Heart right ventricle (tissue), 16 donors: ENCODE measurements around the gene FAM234A. TPM values are rescaled to one million over a fixed set of nuclear protein-coding genes. Genes with fewer than 3 reads are reported as not detected.
"Not testable (repeated sequence)": the region's sequence is repeated elsewhere in the genome, so short reads cannot be mapped to it uniquely, and the experiment has no call there.

Experiments used
- ATAC-seq, 8 donors: fragments of 200-7000 bp; cut with Tn5 transposase; one replicate each; pipeline ENCODE4 v1.9.1; 2020; ENCODE audit warnings: mild to moderate bottlenecking in 8 of 8, moderate library complexity in 8 of 8, moderate number of reproducible peaks in 1 of 8
- DNase-seq, 2 donors: peaks; one replicate each; pipeline ENCODE4 v3.0.0-alpha.2; 2020
- H3K27ac ChIP-seq, 10 donors: fragments of 200-600 bp; sonication (generic) in 2 of 10; one replicate each; pipeline versions ENCODE4 v1.5.0 to v1.8.0; 2020 to 2022; ENCODE audit warnings: mild to moderate bottlenecking in 3 of 10
- H3K27me3 ChIP-seq, 7 donors: fragments of 200-600 bp; one replicate each; pipeline ENCODE4 v1.8.0; 2021 to 2022; ENCODE audit warnings: mild to moderate bottlenecking in 2 of 7
- H3K36me3 ChIP-seq, 9 donors: fragments of 200-600 bp; sonication (generic) in 1 of 9; one replicate each; pipeline versions ENCODE4 v1.5.0 to v1.8.0; 2020 to 2022; ENCODE audit warnings: mild to moderate bottlenecking in 2 of 9
- H3K4me1 ChIP-seq, 9 donors: fragments of 200-600 bp; sonication (generic) in 1 of 9; one replicate each; pipeline versions ENCODE4 v1.5.0 to v1.8.0; 2020 to 2022; ENCODE audit warnings: mild to moderate bottlenecking in 4 of 9
- H3K4me3 ChIP-seq, 10 donors: fragments of 200-600 bp; sonication (generic) in 2 of 10; one replicate each; pipeline versions ENCODE4 v1.5.0 to v1.8.0; 2020 to 2022; ENCODE audit warnings: mild to moderate bottlenecking in 7 of 10, moderate library complexity in 2 of 10
- H3K9me3 ChIP-seq, 11 donors: fragments of 200-600 bp in 10 of 11; sonication (generic) in 2 of 11; one replicate each; pipeline versions ENCODE4 v1.5.0 to v1.8.0; 2013 to 2022; ENCODE audit warnings: mild to moderate bottlenecking in 2 of 11, control low read depth in 1 of 11, moderate library complexity in 1 of 11
- CTCF ChIP-seq, 9 donors: fragments of 200-600 bp; sonication (generic) in 2 of 9; IDR thresholded peaks; one replicate each; pipeline versions ENCODE4 v1.5.0 to v1.8.0; 2021 to 2022; ENCODE audit warnings: antibody characterized with exemption in 9 of 9, mild to moderate bottlenecking in 5 of 9, moderate library complexity in 1 of 9
- WGBS, 2 donors: extraction: QIAGEN DNeasy Blood & Tissue Kit; methylation state at CpG; one replicate each; pipeline ENCODE4 v1.1.7; 2013; ENCODE audit warnings: inconsistent platforms in 1 of 2; 5-methylcytosine and 5-hydroxymethylcytosine counted together
- intact Hi-C, 10 donors: fragments of 100-400 bp; cut with DNase I; formaldehyde crosslinking; loops; one replicate each; pipeline versions ENCODE4 v1.11.1 to v1.14.2; 2022
- polyA plus RNA-seq, 2 donors: library from polyadenylated mRNA; stranded (reverse); fragments of 200-250 nt; gene quantifications; one replicate each; pipeline ENCODE4 v1.2.3, GENCODE V29; 2013
- total RNA-seq, 10 donors: library from RNA; stranded (reverse); fragmentation: NEBNext Ultra II Directional in 3 of 10; extraction: Animal tissue kit (Norgen Biotek cat#: 25700) in 3 of 10; gene quantifications; one replicate each; pipeline versions ENCODE4 v1.2.1 to v1.2.4, GENCODE V29; 2021 to 2023
- donor health status: Arrhythmogenic right ventricular cardiomyopathy.
- donor health status: ischemic (EF 13 %, LVEDD 7.1; RV severe dilation, severe dysfunction).
- donor health status: healthy with polysubstance abuse.
- donor health status: DM: no; HTN: yes; CAD: no.
- donor health status: DM: no; HTN: no; CAD: no.
- donor health status: ischemic (EF 25% LVEDD 6.9; RV normal size, moderate dysfunction).
- donor health status: ischemic (EF 25% LVEDD 5.7; RV mildly dilated, moderate dysfunction).
- donor health status: healthy.
- donor health status: DM: yes; HTN: yes; CAD: no.
- donor health status: Ischemic cardiomyopathy.
- donor health status: ischemic (EF 35%, LVEDD 5.7; RV mildly dilated, moderate dysfunction).
- donor health status: nonischemic (EF 11% LVEDD 7.7; RV severe dilation, severe dysfunction).
- donor health status: DM: yes; HTN: yes; CAD: no.
- donor health status: PGD.
- donor health status: ischemic (EF 29% LVEDD 5.4; RV normal size, mild dysfunction).
- donor health status: nonischemic (EF 23%, LVEDD 6.1; RV moderate dilation, normal function).

The FAM234A gene
- total and polyA plus RNA-seq, 12 donors = 70.5 to 200 (median 154) TPM

GRCh38 chr16:193441-193840, 41.2 kb upstream of the FAM234A start:
- no peaks in the 10 kb centered on the region for H3K4me1 ChIP-seq
- 92 to 97% methylated on average over 14 of the region's 15 CpGs for WGBS, 2 donors
- H3K36me3 ChIP-seq = peaks cover 14 to 100% (median 84%) of the 10 kb centered on the region in 9 donors
- H3K27me3 ChIP-seq = no peaks in the 10 kb centered on the region
- no peak for TF ChIP-seq CTCF (IDR thresholded peaks at IDR 0.05)
- H3K9me3 ChIP-seq = no peaks in the 10 kb centered on the region
- no peak overlapping the region for H3K4me3 ChIP-seq
- DNase-seq = no peak
- no peak overlapping the region for H3K27ac ChIP-seq
- intact Hi-C loops = no loop called here
- ATAC-seq = no peak

- Histone ChIP-seq H3K27me3 (no peaks in the 10 kb centered on the region), H3K4me1 (no peaks in the 10 kb centered on the region), H3K27ac (no peak overlapping the region), H3K4me3 (no peak overlapping the region), H3K9me3 (no peaks in the 10 kb centered on the region), H3K36me3 (peaks cover 12 to 100% (median 85%) of the 10 kb centered on the region in 9 donors)
- ATAC-seq (no peak), DNase-seq (no peak)
- TF ChIP-seq CTCF (IDR thresholded peaks at IDR 0.05) = no peak
- intact Hi-C loops = no loop called here
- WGBS, 2 donors = 86 to 95% methylated on average over 6 of the region's 6 CpGs
Observed at GRCh38 chr16:194516-194915, 40.1 kb upstream of the FAM234A start.

- no peak overlapping the region for H3K27ac ChIP-seq
- H3K9me3 ChIP-seq = no peaks in the 10 kb centered on the region
- intact Hi-C loops = no loop called here
- no peak for ATAC-seq
- WGBS, 2 donors = 88 to 94% methylated on average over 5 of the region's 5 CpGs
- H3K36me3 ChIP-seq = peaks cover 0 to 100% (median 73%) of the 10 kb centered on the region in 9 donors
- H3K4me1 ChIP-seq = no peaks in the 10 kb centered on the region
- no peak for DNase-seq
- H3K4me3 ChIP-seq = no peak overlapping the region
- no peaks in the 10 kb centered on the region for H3K27me3 ChIP-seq
- TF ChIP-seq CTCF (IDR thresholded peaks at IDR 0.05) = no peak
Observed at GRCh38 chr16:200388-200787, 34.2 kb upstream of the FAM234A start.

- H3K27ac ChIP-seq = no peak overlapping the region
- no peak overlapping the region for H3K4me3 ChIP-seq
- H3K4me1 ChIP-seq = peaks cover 0 to 3% (median 0%) of the 10 kb centered on the region in 9 donors
- peaks cover 4 to 100% (median 75%) of the 10 kb centered on the region in 9 donors for H3K36me3 ChIP-seq
- H3K9me3 ChIP-seq = no peaks in the 10 kb centered on the region
- H3K27me3 ChIP-seq = no peaks in the 10 kb centered on the region
- no peak for DNase-seq
- no peak for TF ChIP-seq CTCF (IDR thresholded peaks at IDR 0.05)
- 96 to 98% methylated on average over 4 of the region's 4 CpGs for WGBS, 2 donors
- intact Hi-C loops = no loop called here
- ATAC-seq = no peak
Observed at GRCh38 chr16:203246-203645, 31.4 kb upstream of the FAM234A start.

- H3K36me3 ChIP-seq = peaks cover under 1 to 100% (median 76%) of the 10 kb centered on the region in 9 donors
- H3K4me3 ChIP-seq, ATAC-seq, H3K4me1 ChIP-seq, H3K27ac ChIP-seq, H3K9me3 ChIP-seq, H3K27me3 ChIP-seq, DNase-seq, intact Hi-C loops: not testable (repeated sequence)
- 93 to 96% methylated on average over 9 of the region's 9 CpGs for WGBS, 2 donors
Observed at GRCh38 chr16:204046-204445, 30.6 kb upstream of the FAM234A start.

- intact Hi-C loops, H3K4me3 ChIP-seq, ATAC-seq, H3K27ac ChIP-seq, H3K9me3 ChIP-seq, H3K27me3 ChIP-seq, DNase-seq: not testable (repeated sequence)
- 91 to 94% methylated on average over 4 of the region's 4 CpGs for WGBS, 2 donors
- H3K4me1 ChIP-seq = peaks cover 3 to 23% (median 6%) of the 10 kb centered on the region in 9 donors
- H3K36me3 ChIP-seq = peaks cover 0 to 100% (median 54%) of the 10 kb centered on the region in 9 donors
Observed at GRCh38 chr16:209359-209758, 25.3 kb upstream of the FAM234A start.

GRCh38 chr16:211631-212180, 22.9 kb upstream of the FAM234A start:
- intact Hi-C loops, H3K4me3 ChIP-seq, H3K9me3 ChIP-seq, H3K27ac ChIP-seq, H3K27me3 ChIP-seq, DNase-seq: not testable (repeated sequence)
- Histone ChIP-seq H3K36me3 (peaks cover 0 to 100% (median 45%) of the 10 kb centered on the region in 9 donors), H3K4me1 (peaks cover 0 to 23% (median 6%) of the 10 kb centered on the region in 9 donors)
- WGBS, 2 donors = 86 to 88% methylated on average over 14 of the region's 14 CpGs
- peak in 3 of 8 donors; percentile 53 to 55 (median 55) for ATAC-seq
